ENCODE data around the gene WDR64. TPM values are rescaled to one million over a fixed set of nuclear protein-coding genes. Genes with fewer than 3 reads are reported as not detected.

Gene WDR64
- total and polyA plus RNA-seq, 2 of the 13 experiments (the other 11 are each of a cell fraction or from before 2014, with no cell fraction given), result not detected

GRCh38 chr1:241679404-241679803 lies 27.3 kb downstream of the WDR64 start:
- Histone ChIP-seq H3K4me3 (replicated peaks in 1 of 3; ENCODE audit: insufficient read depth in 1 of 3, low read depth in 2 of 3, low read length in 3 of 3) (no peak overlapping the region), H3K79me2 (ENCODE audit: insufficient read depth, low read length) (no peaks in the 10 kb centered on the region), H3K4me2 (ENCODE audit: low read depth, low read length) (no peak overlapping the region), H3K36me3 (replicated peaks in 1 of 2; ENCODE audit: control insufficient read depth in 1 of 2, insufficient read depth in 2 of 2, low read length in 2 of 2) (no peaks in the 10 kb centered on the region), H3K9me3 (ENCODE audit: low read length) (no peaks in the 10 kb centered on the region), H3K27ac (ENCODE audit: extremely low read length, insufficient read depth, low read length) (no peak overlapping the region), H3K27me3 (ENCODE audit: control insufficient read depth in 1 of 2, insufficient read depth in 2 of 2, low read length in 2 of 2) (no peaks in the 10 kb centered on the region), H3K4me1 (ENCODE audit: insufficient read depth, low read length) (no peaks in the 10 kb centered on the region), H2AFZ (ENCODE audit: low read length) (no peak overlapping the region), H4K20me1 (ENCODE audit: insufficient read depth, low read length) (no peaks in the 10 kb centered on the region), H3K9ac (ENCODE audit: insufficient read depth, low read depth, low read length) (no peak overlapping the region)
- no TSS peak for BruUV-seq (replicated peaks)
- no peak for FAIRE-seq
- TF ChIP-seq ZNF263 (CRISPR knock-in tag; IDR thresholded peaks at IDR 0.05) (no peak), JUN (CRISPR knock-in tag; IDR thresholded peaks at IDR 0.05) (no peak), PTBP1 (IDR thresholded peaks at IDR 0.05; ENCODE audit: low read depth, low read length, poor library complexity, severe bottlenecking) (no peak), ZBTB14 (CRISPR knock-in tag; IDR thresholded peaks at IDR 0.05) (no peak), EZH2 (conservative IDR thresholded peaks at IDR 0.05; ENCODE audit: low read depth, low read length) (no peak), SALL2 (CRISPR knock-in tag; IDR thresholded peaks at IDR 0.05) (no peak), ZNF264 (CRISPR knock-in tag; IDR thresholded peaks at IDR 0.05) (no peak), ZSCAN25 (CRISPR knock-in tag; IDR thresholded peaks at IDR 0.05) (no peak), TBX2 (CRISPR knock-in tag; IDR thresholded peaks at IDR 0.05; ENCODE audit: borderline replicate concordance) (no peak), PHF8 (CRISPR knock-in tag; IDR thresholded peaks at IDR 0.05) (no peak)
- ATAC-seq, result no peak
- 47% methylated on average over 4 of the region's 4 CpGs for WGBS (ENCODE audit: low lambda C conversion rate)
- POLR2A ChIA-PET, result no interaction called here
- intact Hi-C loops (cut with micrococcal nuclease; ENCODE audit: unreplicated experiment), result no loop called here
- DNase-seq (ENCODE audit: low spot score), result no peak
- CTCF ChIA-PET (ENCODE audit: low intra/inter-chr PET ratio, low total read pairs), result no interaction called here
- in situ Hi-C loops (cut with HindIII; ENCODE audit: extremely low pct_ligation_motif_present, low pct_unique_long_range_greater_than_20kb), result no loop called here
